LNCaP clone FGC (cell line): Measurements from ENCODE around the gene NUDT14.

Source experiments
- DNase-seq: peaks from one replicate; pipeline ENCODE4 v3.0.0-alpha.2; 2011; ENCODE audit warnings: low read depth
- H3K4me3 ChIP-seq: 2 replicates; pipeline ENCODE4 v1.5.1; 2011; ENCODE audit warnings: mild to moderate bottlenecking, low read depth, low read length, control low read depth
- TF ChIP-seq, protein P1 (sequence below): IDR thresholded peaks from 2 replicates; pipeline ENCODE4 v1.5.1; 2012; ENCODE audit warnings: mild to moderate bottlenecking; ENCODE audit not compliant: control insufficient read depth, insufficient read depth; ENCODE audit errors: extremely low read depth

NUDT14 gene

DNA sequence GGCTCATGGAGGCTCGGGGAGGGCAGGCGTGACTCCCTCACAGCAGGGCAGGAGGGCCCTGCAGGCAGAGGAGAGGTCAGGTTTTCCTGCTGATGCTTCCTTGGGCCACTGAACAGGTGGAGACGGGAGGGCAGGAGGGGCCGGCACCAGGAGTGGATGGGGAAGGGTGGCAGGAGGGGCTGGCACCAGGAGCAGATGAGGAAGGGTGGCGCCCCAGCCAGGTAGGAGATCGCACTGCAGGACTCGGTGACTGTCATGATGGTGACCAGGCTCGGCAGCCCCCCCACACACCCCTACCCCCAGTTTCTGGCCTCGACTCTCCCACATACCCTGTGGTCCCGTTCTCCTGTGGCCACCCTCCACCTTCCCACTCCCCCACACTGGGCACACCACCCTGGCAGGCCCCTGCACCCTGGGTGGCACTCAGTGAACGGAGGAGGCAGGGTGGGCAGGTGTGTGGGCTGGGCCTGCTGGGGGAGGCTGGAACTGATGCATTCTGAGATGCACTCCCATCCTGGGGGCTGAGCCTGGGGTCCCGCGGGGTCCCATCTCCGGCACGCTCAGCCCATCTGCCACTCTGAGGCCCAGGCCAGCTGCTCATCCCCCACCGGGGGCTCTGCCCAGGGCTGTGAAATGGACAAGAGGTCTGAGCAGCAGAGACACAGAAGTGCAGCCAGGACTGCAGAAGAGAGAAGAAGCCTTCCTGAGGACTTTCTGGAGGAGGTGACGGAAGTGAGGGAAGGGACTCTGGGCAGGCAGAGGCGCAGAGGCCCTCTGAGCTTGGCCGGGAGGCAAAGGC is 2.8 kb downstream of the NUDT14 start:
- no peak overlapping the region for H3K4me3 ChIP-seq
- DNase-seq: no peak
- TF ChIP-seq, protein P1, sequence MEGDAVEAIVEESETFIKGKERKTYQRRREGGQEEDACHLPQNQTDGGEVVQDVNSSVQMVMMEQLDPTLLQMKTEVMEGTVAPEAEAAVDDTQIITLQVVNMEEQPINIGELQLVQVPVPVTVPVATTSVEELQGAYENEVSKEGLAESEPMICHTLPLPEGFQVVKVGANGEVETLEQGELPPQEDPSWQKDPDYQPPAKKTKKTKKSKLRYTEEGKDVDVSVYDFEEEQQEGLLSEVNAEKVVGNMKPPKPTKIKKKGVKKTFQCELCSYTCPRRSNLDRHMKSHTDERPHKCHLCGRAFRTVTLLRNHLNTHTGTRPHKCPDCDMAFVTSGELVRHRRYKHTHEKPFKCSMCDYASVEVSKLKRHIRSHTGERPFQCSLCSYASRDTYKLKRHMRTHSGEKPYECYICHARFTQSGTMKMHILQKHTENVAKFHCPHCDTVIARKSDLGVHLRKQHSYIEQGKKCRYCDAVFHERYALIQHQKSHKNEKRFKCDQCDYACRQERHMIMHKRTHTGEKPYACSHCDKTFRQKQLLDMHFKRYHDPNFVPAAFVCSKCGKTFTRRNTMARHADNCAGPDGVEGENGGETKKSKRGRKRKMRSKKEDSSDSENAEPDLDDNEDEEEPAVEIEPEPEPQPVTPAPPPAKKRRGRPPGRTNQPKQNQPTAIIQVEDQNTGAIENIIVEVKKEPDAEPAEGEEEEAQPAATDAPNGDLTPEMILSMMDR: no peak

DNA sequence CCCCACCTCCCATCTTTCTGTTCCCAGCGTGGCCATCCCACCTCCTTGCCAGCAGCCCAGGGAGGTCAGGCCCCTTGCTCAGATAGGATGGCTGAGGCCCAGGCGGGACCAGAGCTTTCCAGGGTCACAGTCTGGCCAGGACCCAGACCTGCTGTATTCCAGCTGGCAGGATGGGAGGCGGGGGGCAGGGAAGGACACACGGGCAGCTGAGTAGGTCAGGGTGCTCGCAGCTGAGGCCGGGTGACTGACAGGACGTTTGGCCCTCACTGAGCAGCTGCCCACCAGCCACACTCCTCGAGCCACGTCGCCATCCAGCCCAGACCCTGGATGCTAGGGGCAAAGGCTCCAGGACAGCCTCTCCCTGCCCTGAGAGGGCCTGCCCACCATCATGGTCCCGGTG is 4.0 kb downstream of the NUDT14 start:
- no peak for DNase-seq
- TF ChIP-seq, protein P1: no peak
- no peak overlapping the region for H3K4me3 ChIP-seq

DNA sequence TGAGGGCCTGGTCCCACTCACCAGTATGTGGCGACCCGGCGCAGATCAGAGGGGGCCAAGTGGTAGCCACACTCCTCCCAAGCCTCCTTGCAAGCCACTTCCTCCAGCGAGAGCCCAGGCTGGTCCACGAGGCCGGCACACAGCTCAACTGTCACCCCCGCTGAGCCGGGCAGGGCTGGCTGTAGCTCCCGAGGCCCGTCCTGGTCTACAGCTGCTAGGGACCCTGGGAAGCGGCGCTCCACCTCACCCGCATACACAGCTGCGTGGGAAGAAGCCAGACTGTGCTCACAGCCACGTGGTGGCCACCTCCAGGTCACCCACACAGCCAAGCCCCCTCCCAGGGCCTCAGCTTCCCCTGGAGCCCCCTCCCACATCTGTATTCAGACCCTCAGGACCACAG is 4.6 kb downstream of the NUDT14 start:
- TF ChIP-seq, protein P1: no peak
- no peak for DNase-seq
- no peak overlapping the region for H3K4me3 ChIP-seq

DNA sequence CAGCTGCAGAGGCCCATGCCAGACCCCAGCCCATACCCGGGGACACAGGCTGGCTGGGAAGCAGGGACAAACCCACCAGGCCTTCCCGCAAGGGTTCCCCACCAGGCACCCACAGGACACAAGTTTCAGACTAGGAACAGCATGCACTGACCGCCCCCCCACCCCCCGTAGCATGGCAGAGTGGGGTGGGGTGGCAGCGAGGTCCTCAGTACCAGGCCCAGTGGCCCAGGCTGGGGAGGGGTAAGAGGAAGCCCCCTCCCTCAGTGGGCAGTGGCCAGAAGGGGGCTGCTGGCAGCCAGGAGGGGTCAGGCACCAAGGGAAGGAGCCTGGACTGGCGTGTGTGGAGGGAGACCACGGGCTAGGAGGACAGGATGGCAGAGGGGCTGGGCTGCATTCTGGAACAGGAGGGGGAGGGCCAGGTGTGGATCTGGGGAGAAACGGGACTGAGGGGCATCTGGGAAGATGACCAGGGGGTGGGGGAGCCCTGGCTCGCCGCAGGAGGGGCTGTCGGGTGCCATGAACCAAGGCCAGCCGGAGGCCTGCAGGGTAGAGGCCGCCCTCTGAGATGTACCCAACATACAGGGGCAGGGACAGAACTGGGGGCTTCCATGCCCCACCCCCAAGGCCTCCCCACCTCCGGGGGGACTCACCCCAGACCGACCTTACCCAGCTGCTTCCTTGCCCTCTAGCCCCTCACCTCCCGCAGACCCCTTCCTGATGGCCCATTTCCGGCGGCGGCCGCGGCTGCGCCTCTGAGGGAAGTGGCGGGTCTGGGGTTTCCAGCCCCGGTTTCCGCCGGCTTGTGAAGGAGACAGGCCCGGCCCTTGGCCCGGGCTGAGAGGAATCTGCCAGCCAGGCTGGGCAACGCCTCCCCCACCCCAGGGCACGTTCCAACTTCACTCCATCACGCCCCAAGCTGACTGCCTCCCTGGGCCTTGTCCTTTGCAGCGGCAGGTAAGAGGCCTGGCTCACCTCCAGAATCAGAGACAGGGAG is 6.9 kb downstream of the NUDT14 start:
- DNase-seq: no peak
- TF ChIP-seq, protein P1: no peak
- no peak overlapping the region for H3K4me3 ChIP-seq

DNA sequence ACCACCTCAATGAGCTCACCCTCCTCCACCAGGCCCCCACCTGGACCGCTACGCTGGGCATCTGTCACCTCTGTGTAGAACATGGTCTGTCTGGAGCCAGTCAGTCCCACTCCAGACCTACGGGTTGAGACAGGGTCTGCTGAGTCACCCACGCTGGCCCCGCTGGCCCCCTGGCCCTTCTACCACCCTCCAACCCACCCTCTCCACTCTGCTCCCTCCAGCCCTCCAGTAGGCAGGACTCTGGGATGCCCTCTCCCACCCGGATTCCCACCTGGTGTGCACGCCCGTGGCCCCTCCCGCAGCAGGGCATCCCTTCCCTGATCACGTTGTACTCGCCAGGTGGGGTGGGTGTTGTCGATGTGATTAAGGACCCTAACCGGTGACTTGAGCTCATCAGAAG is 8.0 kb downstream of the NUDT14 start:
- DNase-seq: no peak
- no peak overlapping the region for H3K4me3 ChIP-seq
- TF ChIP-seq, protein P1: no peak

DNA sequence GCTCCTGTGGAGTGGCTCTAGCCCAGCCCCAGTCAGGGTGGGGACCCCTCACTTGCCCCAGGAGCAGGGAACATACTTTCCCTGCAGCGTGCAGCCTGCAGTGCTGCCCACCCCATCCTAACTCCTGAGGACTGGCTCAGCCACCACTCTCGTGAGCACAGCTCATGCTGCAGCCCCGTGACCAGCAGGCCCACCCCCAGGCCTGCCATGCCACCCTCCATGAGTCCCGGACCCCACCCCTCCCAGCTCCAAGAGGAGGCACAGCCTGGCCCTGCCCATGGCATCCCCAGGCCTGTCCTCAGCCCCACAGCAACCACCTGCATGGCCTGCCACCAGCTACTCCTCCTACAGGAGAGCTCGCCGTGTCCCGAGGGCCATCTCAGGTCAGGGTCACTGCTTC is 8.6 kb downstream of the NUDT14 start:
- no peak for DNase-seq
- TF ChIP-seq, protein P1: no peak
- H3K4me3 ChIP-seq: no peak overlapping the region
